ENCODE measurements around the gene PRKAG2. TPM values are rescaled to one million over a fixed set of nuclear protein-coding genes. Genes with fewer than 3 reads are reported as not detected.

Gene PRKAG2
- total RNA-seq, 4 donors from 2014 or later: 38.8 to 94.4 (median 73.2) TPM

DNA sequence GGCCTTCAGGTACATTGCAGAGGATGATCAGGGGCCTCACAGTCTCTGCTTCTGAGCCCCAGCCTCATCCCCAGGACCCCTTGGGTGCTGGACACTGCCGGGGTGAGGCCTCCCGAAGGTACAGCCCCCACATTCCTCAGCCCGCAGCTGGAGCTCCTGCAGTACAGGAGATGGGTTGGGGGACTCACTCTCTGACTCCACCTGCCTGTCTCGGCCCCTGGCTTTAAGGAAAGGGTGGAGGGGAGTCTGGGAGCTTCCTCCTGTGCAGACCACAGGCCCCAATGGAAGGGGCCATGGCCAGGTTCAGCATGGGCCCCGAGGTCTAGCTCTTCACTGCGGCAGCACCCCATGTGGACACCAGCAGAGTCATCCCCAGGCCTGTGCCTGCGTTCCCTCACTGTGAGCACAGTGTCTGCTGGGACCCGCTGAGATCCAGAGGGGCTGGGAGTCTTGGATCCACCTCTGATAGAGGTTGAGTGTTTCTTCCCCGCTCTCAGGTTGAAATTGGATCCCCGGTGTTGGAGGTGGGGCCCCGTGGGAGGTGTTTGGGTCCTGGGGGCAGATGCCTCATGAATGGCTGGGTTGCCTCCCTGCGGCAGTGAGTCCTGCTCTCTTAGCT is 99.9 kb downstream of the PRKAG2 start:
- no peaks in the 10 kb centered on the region for H3K27me3 ChIP-seq

GRCh38 chr7:151776446-151776845 is 100.5 kb downstream of the PRKAG2 start:
- DNase-seq: no peak
- Histone ChIP-seq H3K4me1 (no peaks in the 10 kb centered on the region), H3K27ac (no peak overlapping the region), H3K9me3 (no peaks in the 10 kb centered on the region), H3K4me3 (no peak overlapping the region), H3K27me3 (no peaks in the 10 kb centered on the region), H3K36me3 (peaks cover 0 to 20% (median 0%) of the 10 kb centered on the region in 3 donors)
- TF ChIP-seq, protein P1, sequence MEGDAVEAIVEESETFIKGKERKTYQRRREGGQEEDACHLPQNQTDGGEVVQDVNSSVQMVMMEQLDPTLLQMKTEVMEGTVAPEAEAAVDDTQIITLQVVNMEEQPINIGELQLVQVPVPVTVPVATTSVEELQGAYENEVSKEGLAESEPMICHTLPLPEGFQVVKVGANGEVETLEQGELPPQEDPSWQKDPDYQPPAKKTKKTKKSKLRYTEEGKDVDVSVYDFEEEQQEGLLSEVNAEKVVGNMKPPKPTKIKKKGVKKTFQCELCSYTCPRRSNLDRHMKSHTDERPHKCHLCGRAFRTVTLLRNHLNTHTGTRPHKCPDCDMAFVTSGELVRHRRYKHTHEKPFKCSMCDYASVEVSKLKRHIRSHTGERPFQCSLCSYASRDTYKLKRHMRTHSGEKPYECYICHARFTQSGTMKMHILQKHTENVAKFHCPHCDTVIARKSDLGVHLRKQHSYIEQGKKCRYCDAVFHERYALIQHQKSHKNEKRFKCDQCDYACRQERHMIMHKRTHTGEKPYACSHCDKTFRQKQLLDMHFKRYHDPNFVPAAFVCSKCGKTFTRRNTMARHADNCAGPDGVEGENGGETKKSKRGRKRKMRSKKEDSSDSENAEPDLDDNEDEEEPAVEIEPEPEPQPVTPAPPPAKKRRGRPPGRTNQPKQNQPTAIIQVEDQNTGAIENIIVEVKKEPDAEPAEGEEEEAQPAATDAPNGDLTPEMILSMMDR (IDR thresholded peaks at IDR 0.05): no peak
- TF ChIP-seq POLR2A (IDR thresholded peaks at IDR 0.05): no peak

More for the DNA sequence above, 99.9 kb downstream of the PRKAG2 start:
- no peaks in the 10 kb centered on the region for H3K9me3 ChIP-seq
- TF ChIP-seq POLR2A (IDR thresholded peaks at IDR 0.05): no peak
- TF ChIP-seq, protein P1 (IDR thresholded peaks at IDR 0.05): no peak
- no peak overlapping the region for H3K27ac ChIP-seq
- H3K36me3 ChIP-seq: peaks cover 0 to 20% (median 0%) of the 10 kb centered on the region in 3 donors
- no peak for DNase-seq
- H3K4me1 ChIP-seq: no peaks in the 10 kb centered on the region
- no peak overlapping the region for H3K4me3 ChIP-seq

GRCh38 chr7:151775547-151776443 is 101.1 kb downstream of the PRKAG2 start:
- no peak for DNase-seq
- TF ChIP-seq, protein P1 (IDR thresholded peaks at IDR 0.05): no peak
- TF ChIP-seq POLR2A (IDR thresholded peaks at IDR 0.05): no peak
- Histone ChIP-seq H3K4me1 (no peaks in the 10 kb centered on the region), H3K4me3 (no peak overlapping the region), H3K27me3 (no peaks in the 10 kb centered on the region), H3K9me3 (no peaks in the 10 kb centered on the region), H3K36me3 (peaks cover 0 to 13% (median 0%) of the 10 kb centered on the region in 3 donors), H3K27ac (no peak overlapping the region)

- no peak overlapping the region for H3K4me3 ChIP-seq
- H3K4me1 ChIP-seq: no peaks in the 10 kb centered on the region
- H3K9me3 ChIP-seq: no peaks in the 10 kb centered on the region
- H3K27me3 ChIP-seq: no peaks in the 10 kb centered on the region
- DNase-seq: no peak
- no peak overlapping the region for H3K27ac ChIP-seq
- H3K36me3 ChIP-seq: peaks cover 0 to 7% (median 0%) of the 10 kb centered on the region in 3 donors
- TF ChIP-seq POLR2A (IDR thresholded peaks at IDR 0.05): no peak
- TF ChIP-seq, protein P1 (IDR thresholded peaks at IDR 0.05): no peak
Observed at GRCh38 chr7:151774951-151775350, 102.0 kb downstream of the PRKAG2 start.

DNA sequence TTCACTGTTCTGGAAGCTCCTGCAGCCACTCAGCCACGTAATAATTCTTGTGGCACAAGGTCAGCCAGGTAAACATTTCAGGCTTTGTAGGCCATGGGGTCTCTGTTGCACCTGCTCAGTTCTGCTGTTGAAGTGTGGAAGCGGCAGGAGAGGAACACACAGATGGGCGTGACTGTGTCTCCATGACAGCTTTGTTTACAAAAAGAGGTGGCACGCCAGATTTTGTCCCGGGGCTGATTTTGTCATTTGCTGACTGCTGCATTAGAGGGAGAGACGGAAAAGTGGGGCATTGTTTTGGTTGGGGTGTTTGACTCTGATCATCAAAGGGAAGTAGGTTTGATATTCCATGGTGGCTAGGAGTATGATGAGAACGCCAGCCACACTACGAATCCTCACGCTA is 103.1 kb downstream of the PRKAG2 start:
- DNase-seq: no peak

DNA sequence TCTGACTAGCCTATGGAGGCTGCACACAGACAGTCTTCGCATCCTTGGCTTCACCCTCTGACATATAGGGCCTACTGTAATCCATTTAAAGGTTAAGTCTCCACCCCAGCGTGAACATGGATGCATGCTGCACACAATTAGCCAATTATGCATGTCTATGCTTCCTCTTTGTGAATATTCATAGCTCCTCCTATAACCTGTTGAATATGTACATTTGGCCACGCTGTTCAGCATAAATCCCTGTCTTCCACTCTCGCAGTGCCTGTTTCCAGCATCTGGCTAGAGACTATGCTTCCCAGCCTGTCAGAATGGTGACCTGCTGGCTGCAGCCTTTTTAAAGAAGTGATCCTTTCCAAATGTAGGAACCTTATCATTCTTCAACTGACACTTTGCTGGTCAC is 106.7 kb downstream of the PRKAG2 start:
- H3K4me3 ChIP-seq: no peak overlapping the region
- H3K9me3 ChIP-seq: no peaks in the 10 kb centered on the region
- DNase-seq: no peak
- H3K27me3 ChIP-seq: no peaks in the 10 kb centered on the region
- H3K27ac ChIP-seq: no peak overlapping the region
- TF ChIP-seq, protein P1 (IDR thresholded peaks at IDR 0.05): no peak
- TF ChIP-seq POLR2A (IDR thresholded peaks at IDR 0.05): no peak
- peaks cover 0 to 6% (median 0%) of the 10 kb centered on the region in 4 donors for H3K4me1 ChIP-seq
- H3K36me3 ChIP-seq: no peaks in the 10 kb centered on the region

More for the DNA sequence above, 103.1 kb downstream of the PRKAG2 start:
- H3K4me1 ChIP-seq: peaks cover 0 to 6% (median 0%) of the 10 kb centered on the region in 4 donors
- no peak for TF ChIP-seq POLR2A (IDR thresholded peaks at IDR 0.05)
- H3K27ac ChIP-seq: no peak overlapping the region
- no peak overlapping the region for H3K4me3 ChIP-seq
- no peaks in the 10 kb centered on the region for H3K36me3 ChIP-seq
- no peaks in the 10 kb centered on the region for H3K9me3 ChIP-seq
- H3K27me3 ChIP-seq: no peaks in the 10 kb centered on the region

Data from Peyer's patch (tissue), 4 donors.